Measurements from ENCODE around the gene PIK3R1.

PIK3R1 gene

GRCh38 chr5:68252673-68253623, 37.4 kb downstream of the PIK3R1 start:
- DNase-seq: peak; percentile 15

- no peak for DNase-seq
Observed at GRCh38 chr5:68253624-68254585, 38.3 kb downstream of the PIK3R1 start.

GRCh38 chr5:68254810-68255209, 39.3 kb downstream of the PIK3R1 start:
- DNase-seq: no peak

GRCh38 chr5:68255305-68256120, 40.0 kb downstream of the PIK3R1 start:
- DNase-seq: no peak

GRCh38 chr5:68257210-68257609, 41.7 kb downstream of the PIK3R1 start:
- DNase-seq: no peak

GRCh38 chr5:68258531-68258930, 43.0 kb downstream of the PIK3R1 start:
- DNase-seq: no peak

- no peak for DNase-seq
Observed at GRCh38 chr5:68259700-68260099, 44.1 kb downstream of the PIK3R1 start.

GRCh38 chr5:68260467-68260866, 44.9 kb downstream of the PIK3R1 start:
- no peak for DNase-seq

GRCh38 chr5:68261169-68261568, 45.6 kb downstream of the PIK3R1 start:
- DNase-seq: no peak

GRCh38 chr5:68261569-68262065, 46.1 kb downstream of the PIK3R1 start:
- DNase-seq: no peak

- no peak for DNase-seq
Observed at GRCh38 chr5:68264024-68264956, 48.7 kb downstream of the PIK3R1 start.

GRCh38 chr5:68265347-68265746, 49.8 kb downstream of the PIK3R1 start:
- no peak for DNase-seq

GRCh38 chr5:68265822-68266395, 50.4 kb downstream of the PIK3R1 start:
- DNase-seq: no peak

GRCh38 chr5:68266457-68266856, 50.9 kb downstream of the PIK3R1 start:
- DNase-seq: no peak

- DNase-seq: no peak
Observed at GRCh38 chr5:68267066-68267465, 51.5 kb downstream of the PIK3R1 start.

GRCh38 chr5:68268101-68268851, 52.7 kb downstream of the PIK3R1 start:
- DNase-seq: no peak

- DNase-seq: no peak
Observed at GRCh38 chr5:68268852-68269130, 53.2 kb downstream of the PIK3R1 start.

GRCh38 chr5:68269820-68270219, 54.3 kb downstream of the PIK3R1 start:
- no peak for DNase-seq

- DNase-seq: no peak
Observed at GRCh38 chr5:68270399-68270975, 54.9 kb downstream of the PIK3R1 start.

- DNase-seq: no peak
Observed at GRCh38 chr5:68271124-68271523, 55.6 kb downstream of the PIK3R1 start.

Data from 8988T (cell line).